HG03025 (cell line): ENCODE results near the gene DTNA.
A peak's percentile ranks its signal among the peaks of the same experiment; 100 is the strongest.

Experiments used
- ATAC-seq: cut with Tn5 transposase; IDR thresholded peaks from one replicate; pipeline ENCODE4 v1.9.1; 2021; ENCODE audit warnings: mild to moderate bottlenecking, moderate library complexity; ENCODE audit not compliant: unreplicated experiment, low FRiP score

The DTNA gene

DNA sequence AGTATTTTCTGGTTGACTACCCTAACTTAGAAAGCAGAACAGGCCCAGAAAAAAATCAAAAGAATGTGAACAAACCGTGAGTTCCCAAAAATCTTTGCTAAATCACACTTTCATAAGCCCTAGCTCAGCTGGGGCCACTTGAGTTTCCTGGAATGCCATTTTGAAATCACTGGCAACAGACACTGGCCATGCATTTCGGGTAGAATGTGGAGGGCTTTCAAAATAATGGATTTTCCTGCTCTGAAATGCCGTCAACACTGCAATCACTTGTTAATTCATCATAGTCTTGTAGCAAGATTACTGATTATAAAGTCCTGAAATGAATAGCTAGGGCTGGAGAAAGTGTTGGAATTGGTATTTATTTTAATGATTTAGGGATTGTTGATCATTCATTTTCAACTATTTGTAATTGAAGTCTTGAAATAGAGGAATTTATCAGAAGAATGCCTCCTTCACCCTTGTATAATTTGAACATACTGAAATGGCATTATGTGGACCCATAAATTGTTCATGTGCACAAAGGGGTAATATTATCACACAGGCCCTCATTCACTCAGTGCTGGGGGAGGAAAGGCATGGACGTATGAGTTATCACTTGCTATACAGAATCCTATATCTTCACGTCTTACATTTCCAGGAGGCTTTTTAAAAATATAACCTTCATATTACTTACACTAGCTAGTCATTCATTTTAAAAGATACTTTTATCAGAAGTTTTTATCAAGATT lies 134.8 kb downstream of the DTNA start:
- ATAC-seq: no peak

DNA sequence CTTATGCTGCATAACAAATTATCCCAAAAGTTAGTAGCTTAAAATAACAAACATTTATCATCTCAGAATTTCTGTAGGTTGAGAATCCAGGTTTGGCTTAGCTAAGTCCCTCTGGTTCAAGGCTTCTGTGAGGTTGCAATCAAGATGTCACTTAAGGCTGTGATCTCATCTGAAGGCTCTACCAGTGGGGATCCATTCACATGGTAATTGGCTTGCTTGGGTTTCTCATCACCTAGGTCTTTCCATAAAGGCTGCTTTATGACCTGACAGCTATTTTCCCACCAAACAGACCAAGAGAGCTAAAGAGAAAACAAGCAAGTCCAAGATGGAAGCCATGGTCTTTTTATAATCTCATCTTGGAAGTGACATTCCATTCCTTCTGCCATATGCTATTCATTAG lies 137.3 kb downstream of the DTNA start:
- ATAC-seq: no peak

DNA sequence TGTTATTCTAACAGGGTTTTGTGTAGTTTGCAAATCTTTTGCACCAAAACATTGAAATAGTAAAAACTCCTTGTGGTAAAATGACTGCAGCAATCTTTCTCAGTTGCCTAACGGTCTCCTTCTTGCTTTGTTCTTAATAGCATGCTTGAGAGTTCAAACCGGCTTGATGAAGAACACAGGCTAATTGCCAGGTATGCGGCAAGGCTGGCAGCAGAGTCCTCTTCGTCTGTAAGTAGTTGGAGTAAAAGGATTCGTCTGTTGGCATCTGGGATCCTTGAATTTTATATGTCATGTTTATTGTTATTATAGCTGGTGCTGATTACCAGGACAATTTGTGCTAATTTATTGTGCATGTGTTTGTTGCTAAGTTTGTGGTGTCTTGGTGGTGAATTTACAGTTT lies 138.1 kb downstream of the DTNA start:
- ATAC-seq: no peak

DNA sequence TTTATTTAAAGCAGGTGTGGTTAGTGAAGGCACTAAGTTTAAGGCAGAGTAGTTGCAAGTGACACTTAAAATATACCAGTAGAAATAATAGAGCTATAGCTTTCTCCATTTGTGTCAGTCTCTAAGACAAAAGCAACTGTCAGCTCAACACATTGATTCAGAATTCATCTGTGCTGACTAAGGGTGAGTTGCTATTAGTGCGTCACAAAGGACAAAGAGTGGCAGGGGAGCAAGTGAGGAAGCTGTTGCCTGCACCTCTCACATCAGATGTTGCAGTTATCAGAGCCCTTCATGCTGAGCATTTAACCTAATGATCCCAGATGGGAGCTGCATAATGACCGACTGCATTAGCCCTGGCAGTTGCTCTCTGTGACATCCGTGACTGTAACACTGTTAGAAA lies 138.6 kb downstream of the DTNA start:
- ATAC-seq: no peak

DNA sequence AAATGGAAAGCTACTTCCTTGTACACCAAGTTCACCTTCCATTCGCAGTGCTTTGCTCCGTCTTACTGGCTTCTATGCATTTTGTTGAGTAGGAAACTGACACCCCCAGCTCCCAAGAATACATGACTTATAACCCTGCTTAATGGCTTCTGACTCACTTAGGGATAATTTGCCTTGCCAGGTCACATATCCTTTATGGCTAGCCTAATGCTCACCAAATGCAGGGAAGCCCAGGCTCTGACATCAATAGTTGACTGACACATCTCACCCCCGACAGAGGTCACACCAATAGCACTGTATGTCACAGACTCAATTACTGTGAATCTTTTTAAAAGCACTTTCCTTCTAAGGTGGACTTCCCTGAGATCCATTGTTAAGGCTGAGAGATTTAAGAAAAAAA lies 147.2 kb downstream of the DTNA start:
- ATAC-seq: no peak

DNA sequence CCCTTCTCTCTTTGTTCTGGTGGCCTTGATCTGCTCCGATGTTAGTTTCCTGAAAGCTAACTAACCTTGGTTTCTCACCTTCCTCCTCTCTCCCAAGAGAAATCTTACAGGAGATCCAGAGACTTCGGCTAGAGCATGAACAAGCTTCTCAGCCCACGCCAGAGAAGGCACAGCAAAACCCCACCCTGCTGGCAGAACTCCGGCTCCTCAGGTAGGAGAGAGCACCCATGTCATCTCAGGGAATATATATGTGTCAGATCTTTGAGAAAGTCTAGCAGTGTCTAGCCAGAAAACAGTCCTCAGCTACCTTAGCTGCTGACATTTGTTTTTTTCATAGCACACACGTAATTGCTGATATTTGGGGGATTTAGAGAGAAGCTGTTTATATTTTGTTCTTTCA lies 148.1 kb downstream of the DTNA start:
- no peak for ATAC-seq

DNA sequence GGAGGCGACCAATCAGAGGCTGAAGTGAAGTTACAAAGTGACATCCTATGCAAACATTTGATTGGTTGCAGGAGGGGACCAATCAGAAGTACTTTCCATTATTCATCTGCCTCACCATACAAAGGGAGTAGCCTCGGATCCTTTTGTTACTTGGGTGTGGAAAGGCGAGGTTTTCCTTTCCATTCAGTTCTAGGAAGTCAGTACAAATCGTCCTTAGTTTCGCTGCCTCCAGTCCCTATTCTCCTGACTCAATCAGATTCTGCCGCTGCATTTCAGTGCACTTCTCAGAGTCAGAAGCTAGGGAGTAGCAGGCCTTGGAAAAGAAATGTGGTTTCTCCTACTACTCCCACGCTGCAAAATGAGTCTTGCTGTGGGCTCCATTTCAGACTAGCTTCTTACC lies 149.4 kb downstream of the DTNA start:
- no peak for ATAC-seq

DNA sequence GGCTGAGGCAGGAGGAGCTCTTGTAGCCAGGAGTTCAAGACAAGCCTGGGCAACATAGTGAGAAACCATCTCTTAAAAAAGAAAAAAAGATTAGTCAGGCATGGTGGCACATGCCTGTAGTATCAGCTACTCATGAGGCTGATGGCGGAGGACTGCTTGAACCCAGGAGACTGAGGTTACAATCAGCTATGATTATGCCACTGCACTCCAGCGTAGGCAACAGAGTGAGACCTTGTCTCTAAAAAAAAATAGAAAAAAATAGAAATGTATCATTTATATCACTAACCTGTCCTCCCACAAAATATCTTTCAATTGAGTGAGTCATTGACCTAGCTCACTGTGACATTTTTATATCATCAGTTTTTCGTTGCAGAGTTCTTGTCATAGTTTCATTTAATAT lies 152.5 kb downstream of the DTNA start:
- no peak for ATAC-seq

DNA sequence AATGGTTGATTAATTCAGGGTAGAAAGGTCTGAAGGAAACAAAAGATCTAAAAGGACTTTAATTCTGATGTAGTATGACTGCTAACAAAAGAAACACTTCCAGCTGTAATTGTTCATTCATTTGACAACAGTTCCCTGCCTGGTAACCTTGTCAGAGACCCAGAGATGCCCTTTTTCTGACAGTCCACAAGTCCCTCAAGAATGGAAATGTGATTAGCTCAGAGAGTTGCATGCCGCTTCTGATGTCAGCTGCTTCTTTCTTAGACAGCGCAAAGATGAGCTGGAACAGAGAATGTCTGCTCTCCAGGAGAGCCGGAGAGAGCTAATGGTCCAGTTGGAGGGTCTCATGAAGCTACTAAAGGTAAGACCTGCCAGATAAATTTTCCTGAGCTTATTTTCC lies 153.6 kb downstream of the DTNA start:
- no peak for ATAC-seq

DNA sequence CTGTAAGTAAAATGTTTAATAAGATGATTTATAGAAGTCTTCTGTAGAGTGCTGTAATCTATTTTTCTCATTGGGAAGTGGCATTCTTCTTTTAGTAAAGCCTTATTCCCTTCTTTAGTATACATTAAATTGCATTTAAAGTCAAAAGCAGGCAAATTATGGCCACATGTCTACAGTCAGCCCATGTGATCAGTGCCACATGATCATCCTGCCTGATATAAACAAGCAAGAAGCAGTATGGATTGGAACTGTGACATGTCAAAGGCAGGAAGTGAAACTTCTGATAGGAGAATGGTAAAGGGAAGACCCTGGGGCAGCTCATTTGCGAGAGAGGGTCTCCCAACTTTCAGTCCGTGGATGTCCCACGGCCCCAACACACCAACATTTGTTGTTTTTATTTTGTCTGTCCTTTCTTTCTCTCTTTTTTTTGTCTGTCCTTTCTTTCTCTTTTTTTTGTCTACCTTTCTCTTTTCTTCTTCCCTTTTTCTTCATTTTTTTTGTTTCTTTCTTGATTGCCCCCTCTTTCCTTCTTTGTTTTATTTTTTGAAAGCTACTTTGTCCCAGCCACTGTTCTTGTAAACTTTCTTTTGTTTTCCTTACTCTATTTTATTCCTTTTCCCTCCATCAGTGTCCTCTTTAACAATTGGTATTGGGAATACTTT lies 154.9 kb downstream of the DTNA start:
- ATAC-seq: no peak

DNA sequence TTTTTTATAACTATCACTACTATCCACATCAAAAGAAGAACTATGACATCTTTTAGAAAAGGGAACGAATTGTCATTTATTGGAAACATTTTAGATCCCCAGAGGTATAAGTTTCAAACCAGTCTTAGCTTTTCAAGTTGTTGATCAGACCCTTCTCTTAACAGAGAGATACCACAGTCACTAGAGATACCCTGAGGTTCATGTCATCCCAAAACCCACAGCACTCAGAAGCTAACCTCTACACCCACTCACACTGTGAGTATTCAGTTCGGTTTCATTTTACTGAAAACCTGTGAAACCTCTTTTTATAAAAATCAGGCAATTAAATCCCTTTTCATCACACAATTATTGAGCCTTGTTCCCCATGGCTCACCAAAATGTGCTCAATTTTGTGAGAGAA lies 156.2 kb downstream of the DTNA start:
- ATAC-seq: peak; percentile 53

DNA sequence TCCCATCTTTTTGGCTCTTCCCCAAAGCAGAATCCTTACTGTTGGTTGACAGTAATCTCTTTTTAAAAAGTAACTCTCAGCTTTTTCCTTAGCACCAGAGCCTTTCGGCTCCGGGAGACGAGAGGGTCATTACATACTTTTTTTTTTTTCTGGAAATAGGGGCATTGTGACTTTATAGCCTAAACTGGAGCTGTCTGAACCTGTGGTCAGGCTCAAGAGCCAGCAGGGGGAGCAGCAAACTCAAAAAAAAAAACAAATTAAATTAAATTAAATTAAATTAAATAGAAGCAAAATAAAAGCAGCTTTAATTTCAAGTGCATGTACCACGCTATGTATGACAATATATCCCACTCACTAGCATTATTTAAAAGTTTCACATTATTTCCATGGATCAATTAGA lies 156.6 kb downstream of the DTNA start:
- no peak for ATAC-seq

DNA sequence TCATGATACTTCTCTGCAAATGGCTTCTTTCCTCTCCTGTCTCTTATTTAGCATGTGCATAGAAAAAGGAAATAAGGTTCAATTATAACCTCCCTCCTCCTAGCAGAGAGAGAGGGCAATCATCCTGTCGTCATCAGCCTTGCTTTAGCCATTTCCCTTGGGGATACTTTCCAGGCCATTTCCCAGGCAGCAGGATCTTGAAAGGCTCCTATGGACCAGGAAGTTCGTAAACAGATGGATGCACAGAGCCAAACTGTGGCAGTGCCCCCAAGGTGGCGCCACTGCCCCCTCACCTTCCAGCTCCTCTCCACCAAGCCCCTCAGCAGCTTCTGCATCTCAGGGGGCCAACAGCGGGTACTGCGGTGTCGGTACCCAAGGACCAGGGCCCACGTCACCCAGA lies 157.4 kb downstream of the DTNA start:
- ATAC-seq: no peak

DNA sequence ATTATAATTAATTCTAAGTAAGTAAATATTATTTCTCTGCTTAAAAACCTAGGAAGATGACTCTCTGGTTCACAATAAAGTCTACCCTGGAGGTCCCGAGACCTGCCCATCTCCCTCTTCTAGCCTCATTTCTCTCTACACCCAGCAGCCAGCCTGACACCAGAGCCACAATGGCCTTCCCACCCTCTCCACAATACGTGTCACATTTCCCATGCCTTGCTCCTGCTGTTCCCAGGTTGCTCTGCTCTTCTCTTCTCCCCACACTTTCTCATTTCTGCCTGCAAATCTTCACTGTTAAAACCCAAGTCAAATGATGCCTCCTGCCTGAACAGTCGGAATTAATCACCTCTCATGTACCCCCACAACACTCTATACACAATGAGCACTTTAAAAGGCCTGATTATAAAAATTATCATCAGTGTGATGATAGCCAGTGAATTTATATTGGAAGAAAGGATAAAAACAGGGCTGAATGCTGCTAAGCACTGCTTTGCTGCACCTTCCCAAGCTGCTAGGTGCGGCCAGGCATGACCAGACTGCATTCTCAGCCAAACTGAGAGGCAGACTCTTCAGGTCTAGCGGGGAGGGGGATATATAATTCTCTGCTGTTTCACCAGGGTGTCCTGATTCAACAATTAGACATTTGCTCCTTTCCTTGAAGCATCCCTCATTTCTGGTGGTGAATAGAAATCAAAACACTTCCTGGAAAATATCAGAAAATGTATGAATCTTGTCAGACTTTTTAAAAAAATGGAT lies 160.6 kb downstream of the DTNA start:
- ATAC-seq: no peak

DNA sequence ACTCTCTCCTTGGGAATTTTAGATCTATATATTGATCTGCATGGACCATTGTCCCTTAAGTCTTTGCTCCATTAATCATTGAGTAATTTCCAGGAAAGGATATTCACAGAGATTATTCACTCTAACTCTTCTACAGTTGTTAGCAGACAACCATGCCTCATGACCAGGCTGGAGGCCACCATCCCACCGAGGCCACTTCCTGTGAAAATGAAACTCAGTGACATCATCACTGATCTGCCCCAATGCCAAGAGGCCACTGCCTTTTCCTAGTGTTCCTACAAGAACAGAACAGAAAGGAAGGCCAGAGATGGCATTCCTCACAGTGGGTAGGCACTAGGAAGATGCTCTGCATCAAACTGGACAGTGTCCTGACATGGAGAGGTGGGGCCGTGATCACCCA lies 161.3 kb downstream of the DTNA start:
- ATAC-seq: no peak

DNA sequence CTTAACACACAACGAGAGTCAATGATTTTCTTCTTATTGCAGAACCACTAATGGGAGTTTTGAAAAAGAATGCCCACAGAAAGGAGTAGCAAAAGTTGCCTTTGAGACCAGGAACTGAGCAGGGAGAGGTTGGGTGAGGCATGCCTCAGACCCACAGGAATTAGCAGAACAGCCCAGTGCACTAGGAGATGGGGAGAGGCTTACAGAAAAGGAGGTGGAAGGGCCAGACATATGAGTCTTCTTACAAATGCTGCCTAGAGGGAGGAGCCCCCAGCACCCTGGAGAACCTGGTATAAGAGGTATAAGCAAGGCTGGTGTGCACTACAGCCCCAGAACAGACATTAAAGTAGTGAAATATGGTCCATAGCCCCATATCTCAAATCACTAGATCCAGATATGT lies 162.0 kb downstream of the DTNA start:
- ATAC-seq: no peak

DNA sequence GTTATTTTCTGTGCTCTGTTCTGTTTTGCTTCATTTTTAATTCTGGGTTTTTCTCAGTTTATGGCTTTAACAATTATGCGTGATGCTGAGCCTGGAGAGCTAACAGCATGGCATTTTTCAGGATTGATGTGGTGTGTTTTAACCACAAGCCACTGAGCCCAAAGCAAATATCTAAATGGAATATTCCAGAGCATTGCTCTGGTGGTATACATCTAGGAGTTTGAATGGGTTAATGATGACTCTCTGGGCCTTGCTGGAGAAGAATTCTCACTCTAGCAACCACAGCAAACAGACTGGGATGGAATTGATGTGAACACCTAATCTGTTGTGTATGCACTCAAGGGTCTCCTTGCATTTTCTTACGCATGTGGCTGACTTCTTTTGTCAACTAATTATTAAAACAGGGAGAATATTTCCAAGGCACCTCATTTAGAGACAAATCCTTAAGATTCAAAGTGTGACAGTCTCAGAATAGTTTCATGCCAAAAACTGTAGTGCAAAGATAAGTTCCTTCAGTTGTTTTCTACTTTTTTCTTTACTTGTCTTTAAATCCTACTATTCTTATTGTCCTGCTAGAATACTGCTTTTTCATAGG lies 164.0 kb downstream of the DTNA start:
- no peak for ATAC-seq

DNA sequence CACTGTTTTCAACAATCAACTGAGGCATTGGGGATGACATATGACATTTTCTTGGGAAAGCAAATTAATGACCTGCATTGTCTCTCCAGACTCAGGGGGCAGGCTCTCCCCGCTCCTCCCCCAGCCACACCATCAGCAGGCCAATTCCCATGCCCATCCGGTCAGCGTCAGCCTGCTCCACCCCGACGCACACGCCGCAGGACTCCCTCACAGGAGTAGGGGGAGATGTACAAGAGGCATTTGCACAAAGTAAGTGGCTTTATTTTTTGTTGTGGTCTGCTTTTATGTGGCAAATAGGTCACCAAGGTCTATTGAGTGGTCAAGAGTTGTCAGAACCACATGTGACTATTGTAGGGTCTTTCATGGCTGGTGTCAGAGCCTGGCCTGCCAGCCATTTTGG lies 165.1 kb downstream of the DTNA start:
- ATAC-seq: no peak

DNA sequence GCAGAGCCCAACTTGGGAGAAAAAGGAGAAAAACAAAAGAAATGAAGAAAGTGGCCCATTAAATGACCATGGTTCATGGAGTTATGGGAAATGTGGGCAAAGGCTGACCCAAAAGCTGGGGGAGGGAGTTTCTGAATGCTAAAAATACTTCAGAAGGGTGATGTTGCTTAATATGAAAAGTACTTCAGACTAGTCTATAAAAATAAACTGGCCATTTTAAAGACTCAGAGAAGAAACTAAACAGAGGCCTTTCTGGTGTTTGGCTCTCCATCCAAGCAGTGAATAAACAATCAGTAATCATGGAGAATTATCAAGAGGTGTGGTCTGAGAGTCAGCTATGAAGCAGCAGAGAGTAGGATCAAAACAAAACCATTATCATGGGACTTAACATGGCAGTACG lies 170.3 kb downstream of the DTNA start:
- no peak for ATAC-seq

DNA sequence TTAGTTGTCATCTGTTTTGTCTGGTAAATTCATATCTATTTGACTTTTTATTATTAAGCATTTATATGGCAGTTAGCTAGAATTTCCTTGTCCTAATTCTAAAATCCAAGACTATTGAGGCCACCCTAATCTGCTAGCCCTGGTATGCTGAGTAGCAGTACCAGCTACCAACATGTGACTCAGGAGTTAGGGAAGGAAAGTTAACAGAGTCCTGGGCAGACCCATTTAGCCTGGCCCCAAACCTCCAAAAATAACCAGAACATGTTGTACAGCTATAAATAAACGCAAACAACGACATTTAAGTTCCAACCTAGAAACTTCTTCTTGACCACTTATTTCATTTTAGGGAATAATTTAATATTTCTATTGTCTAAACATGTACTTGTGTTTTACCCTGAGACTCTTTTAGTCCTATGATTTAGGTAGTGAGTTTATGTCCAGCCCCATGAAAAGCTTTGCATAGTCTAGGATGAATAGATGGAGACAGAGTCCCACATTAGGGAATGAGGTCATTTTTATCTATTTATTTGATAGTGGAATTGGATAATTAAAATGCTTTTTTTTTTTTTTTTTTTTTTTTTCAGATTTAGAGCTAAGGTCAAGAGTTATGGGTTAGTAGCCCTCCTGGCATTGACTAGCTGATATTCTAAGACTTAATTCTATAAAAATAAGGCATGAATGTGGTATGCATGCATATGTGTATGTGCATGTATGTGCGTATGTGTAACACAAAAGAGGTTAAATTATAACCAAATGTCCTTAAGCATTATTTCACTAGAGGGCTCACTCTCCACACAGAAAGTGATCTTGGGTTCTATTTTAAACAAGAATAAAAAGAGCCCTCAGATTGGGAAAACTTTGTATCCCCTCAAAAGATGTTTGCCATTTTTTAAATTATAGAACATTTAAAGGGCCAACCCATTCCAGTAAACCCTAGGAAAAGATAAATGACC lies 171.1 kb downstream of the DTNA start:
- ATAC-seq: no peak
